ENCODE measurements around the gene MZB1.
"Not testable (repeated sequence)": the region's sequence is repeated elsewhere in the genome, so short reads cannot be mapped to it uniquely, and the experiment has no call there.

The MZB1 gene

GRCh38 chr5:139410121-139410992 is 20.6 kb upstream of the MZB1 start:
- DNase-seq, result no peak

DNA sequence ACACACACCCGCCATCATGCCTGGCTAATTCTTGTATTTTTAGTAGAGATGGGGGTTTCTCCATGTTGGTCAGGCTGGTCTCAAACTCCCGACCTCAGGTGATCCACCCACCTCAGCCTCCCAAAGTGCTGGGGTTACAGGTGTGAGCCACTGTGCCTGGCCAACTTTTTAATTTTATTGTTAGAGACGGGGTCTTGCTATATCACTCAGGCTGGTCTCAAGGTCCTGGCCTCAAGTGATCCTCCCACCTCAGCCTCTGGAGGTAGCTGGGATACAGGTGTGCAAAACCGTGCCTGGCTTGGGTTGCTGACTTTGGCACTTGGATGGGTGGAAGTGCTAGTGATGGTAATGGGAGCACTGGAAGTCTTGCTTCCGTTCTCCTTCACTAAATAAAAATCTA is 19.4 kb upstream of the MZB1 start:
- not testable (repeated sequence) for DNase-seq

- DNase-seq, result no peak
These were observed 18.5 kb upstream of the MZB1 start for GRCh38 chr5:139408191-139408590.

DNA sequence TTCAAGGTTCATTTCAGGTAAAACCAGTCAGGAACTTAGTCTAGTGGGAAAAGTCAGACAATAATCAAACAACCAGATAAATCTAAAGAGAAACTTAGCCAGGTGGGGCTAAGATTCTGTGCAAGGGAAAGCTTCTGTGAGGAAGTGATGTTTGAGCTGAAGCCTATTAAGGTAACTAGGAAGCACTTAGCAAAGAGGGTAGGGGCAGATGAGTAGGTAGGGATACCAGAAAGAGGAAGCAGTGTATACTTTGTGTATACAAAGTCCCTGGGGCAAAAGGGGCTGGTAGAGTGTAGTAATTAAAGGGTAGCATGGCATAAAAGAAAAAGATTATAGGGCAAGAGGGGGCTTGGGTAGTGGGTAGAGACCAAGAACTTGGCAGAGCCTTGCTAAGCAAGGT is 17.8 kb upstream of the MZB1 start:
- DNase-seq, result no peak

DNA sequence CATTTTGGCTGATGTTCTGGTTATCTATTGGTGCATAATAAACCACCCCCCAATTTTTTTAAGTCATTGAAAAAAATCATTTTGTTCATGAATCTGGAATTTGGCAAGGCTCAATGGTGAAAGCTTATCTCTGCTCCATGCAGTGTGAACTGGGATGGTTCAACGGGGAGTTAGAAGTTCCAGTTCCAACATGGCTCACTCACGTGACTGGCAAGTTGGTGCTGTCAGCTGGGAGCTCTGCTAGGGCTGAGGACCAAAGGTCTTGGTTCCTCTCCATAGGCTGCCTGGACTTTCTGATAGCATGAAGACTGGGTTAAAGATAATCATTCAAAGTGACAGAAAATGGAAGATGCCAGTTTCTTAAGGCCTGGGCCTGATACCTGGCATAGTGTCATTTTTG is 17.2 kb upstream of the MZB1 start:
- DNase-seq, result no peak

DNA sequence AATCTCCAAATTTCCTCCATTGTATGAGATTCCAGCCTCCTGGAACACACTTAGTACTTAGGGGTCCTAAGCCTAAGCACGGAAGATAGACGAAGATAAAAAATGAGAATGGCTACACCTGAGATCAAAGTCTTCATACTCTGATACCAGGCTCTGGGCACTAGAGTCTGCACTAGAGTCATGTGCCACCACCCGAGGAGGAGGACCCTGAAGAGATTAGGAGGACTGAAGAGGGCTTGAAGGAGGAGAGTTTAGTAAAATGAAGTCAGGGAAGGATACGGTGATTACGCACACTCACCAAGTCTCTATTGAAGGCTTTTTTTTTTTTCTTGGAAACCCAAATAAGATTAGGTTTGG is 14.7 kb upstream of the MZB1 start:
- DNase-seq, result no peak

GRCh38 chr5:139403787-139404483 is 14.2 kb upstream of the MZB1 start, which contains the start of gene SPATA24:
Gene SPATA24, minus strand, starts transcription at chr5:139404089. Its CDS starts 29 bp downstream, at chr5:139404060.
- peak; percentile 99 for DNase-seq

GRCh38 chr5:139403418-139403786 is 13.7 kb upstream of the MZB1 start:
- DNase-seq, result no peak

GRCh38 chr5:139402561-139403158 is 12.9 kb upstream of the MZB1 start:
- DNase-seq, result no peak

DNA sequence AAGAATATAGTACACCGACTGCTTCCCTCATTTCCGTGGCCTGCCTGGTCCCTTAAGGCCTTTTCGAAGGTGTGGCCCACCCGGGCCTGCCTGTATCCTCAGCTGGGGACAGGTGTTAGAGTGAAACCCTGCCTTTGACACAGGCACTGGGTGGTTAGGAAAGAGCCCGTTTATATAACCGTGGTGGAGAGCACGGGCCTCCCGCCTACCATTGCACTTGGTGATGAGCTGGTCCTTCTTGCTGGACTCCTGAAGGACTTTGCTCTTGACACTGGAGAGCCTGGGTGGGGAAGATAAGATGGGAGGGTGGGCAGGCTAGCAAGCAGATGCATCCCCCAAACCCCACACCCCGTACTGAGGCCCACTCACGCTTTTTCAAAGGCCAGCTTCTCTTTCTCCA is 11.8 kb upstream of the MZB1 start:
- no peak for DNase-seq

- DNase-seq, result no peak
These were observed 9.9 kb upstream of the MZB1 start for GRCh38 chr5:139399501-139400121.

- no peak for DNase-seq
These were observed 8.2 kb upstream of the MZB1 start for GRCh38 chr5:139397921-139398320.

GRCh38 chr5:139396691-139397090 is 7.0 kb upstream of the MZB1 start:
- no peak for DNase-seq

DNA sequence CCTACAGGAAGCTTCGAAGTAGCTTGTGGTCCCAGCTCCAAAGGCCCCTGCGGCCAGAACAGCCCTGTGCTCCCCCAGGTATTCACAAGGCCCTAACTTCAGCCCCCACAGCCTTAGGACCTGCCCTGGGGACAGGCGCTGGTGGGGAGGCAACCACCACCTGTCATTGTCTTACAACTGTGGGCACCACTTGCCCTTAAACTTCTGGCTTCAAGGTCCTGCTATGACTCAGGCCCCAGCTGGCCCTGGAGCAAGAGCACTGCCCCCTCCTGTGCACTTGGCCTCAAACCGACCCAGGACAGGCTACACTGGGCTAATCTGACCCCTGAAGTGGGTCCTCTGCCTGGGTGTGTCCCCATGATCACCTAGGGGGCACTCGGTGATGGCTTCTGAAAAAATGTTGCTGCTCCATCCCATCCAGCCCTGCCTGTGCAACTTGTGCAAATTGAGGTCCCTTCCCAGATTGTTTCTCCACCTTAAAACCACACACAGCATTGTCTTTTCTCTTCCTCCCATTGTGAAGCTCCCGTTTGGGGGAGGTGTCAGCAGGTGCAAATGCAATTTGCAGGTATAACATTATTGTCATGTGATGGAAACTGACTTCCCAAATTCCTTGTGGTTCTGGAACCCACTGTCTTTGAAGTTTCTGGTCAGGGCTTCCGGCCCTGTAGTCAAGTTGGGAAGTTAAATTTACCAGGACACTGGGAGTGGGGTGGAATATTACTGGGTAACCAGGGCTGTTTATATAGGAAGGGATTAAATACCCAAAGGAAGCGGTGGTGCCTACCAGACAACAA is 6.3 kb upstream of the MZB1 start:
- DNase-seq, result no peak

GRCh38 chr5:139394654-139395566 is 5.2 kb upstream of the MZB1 start, which contains the start of gene PROB1:
Gene PROB1, minus strand, starts transcription at chr5:139395104. Its CDS starts 23 bp downstream, at chr5:139395081.
- no peak for DNase-seq

- DNase-seq, result no peak
These were observed 4.5 kb upstream of the MZB1 start for GRCh38 chr5:139394123-139394653.

DNA sequence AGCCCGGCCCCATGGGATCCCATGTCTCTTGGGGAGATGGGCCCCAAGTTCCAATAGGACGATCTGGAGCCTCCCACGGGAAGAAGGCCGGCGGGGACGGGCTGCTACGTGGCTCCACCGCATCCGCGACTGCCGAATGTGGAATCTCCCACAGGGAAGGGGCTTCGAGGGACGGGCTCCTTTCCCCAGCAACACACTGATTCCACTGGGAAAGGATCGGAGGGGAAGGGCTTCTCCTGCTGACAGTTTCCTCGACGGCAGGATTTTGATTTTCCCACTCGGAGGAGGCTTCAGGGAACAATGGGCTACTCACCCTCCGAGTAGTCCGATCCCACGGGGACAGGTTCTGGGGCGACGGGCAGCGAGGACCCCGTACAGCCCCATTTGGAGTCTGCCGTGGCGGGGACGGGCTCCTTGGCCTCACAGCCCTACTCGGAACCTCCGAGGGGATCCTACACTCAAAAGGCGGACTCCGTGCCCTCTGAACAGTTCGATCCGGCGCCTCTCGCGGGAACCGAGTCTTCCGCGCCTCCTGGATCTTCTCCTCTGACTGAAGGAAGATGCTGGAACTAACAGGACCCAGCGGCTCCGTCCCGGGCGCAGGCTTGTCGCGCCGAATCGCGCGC is 3.9 kb upstream of the MZB1 start:
- no peak for DNase-seq

DNA sequence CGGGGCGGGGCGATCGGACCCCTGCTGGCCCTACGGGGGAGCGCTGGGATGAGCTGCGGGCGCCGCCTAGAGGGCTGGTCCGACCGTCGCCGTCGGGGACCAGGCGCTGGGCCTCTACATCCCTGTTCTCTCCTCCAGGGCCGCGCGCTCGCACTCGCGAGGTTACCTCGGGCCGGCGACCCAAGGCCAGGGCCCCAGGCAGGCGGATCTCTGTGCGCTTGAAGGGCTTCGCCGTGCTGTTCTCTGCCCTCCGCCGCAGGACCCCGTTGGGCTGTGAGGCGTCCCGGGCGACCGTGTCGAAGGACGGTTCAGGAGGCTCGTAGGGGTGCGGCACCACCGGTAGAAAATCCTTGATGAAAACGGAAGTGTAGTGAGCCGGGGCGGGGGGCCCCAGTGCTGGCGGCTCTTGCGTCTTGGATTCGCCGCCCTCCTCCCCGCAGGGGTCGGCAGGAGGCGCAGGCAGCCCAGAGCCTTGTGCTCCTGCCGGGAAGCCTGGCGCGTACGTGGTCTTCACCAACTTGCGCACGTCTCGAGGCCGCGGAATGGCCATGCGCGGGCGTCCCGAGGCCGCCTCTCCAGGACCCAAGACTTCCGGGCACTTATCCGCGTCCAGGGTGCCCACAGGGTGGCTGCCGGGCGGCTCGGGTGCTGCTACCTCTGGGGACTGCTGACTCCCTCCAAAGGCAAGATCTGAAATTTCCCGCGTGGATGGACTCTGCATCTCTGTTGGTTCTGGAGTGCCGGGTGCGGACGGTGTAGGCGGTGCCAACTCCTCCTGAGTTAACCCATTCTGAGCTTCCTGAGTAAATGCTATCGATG is 3.2 kb upstream of the MZB1 start:
- DNase-seq, result peak; percentile 92

GRCh38 chr5:139392324-139392677 is 2.6 kb upstream of the MZB1 start:
- DNase-seq, result no peak
